SK-N-SH (cell line): Measurements from ENCODE around the gene GAS6. TPM values are rescaled to one million over a fixed set of nuclear protein-coding genes. Genes with fewer than 3 reads are reported as not detected.
"Not testable (repeated sequence)": the region's sequence is repeated elsewhere in the genome, so short reads cannot be mapped to it uniquely, and the experiment has no call there.

Experiments used
- CTCF ChIA-PET: fragments of 300-600, 350-600 bp; formaldehyde crosslinking; extraction: SDS; loops from one replicate; lab custom pipeline; 2021; lab: Yijun Ruan, JAX
- POLR2A ChIA-PET: fragments of 350-600 bp; sonication (Branson Sonifier 250); formaldehyde crosslinking; extraction: SDS; loops from one replicate; lab custom pipeline; 2020; ENCODE audit warnings: antibody characterized with exemption, inconsistent platforms; lab: Yijun Ruan, JAX
- DNase-seq: peaks from one replicate; pipeline ENCODE4 v3.0.0; 2012
- H2AFZ ChIP-seq: fragments of 200-600 bp; sonication (generic); 2 replicates; pipeline ENCODE4 v1.8.1; 2016; ENCODE audit warnings: antibody characterized with exemption, mild to moderate bottlenecking, low read depth
- H3F3A ChIP-seq: fragments of 200-600 bp; sonication (generic); replicated peaks from 2 replicates; pipeline ENCODE3; 2016; ENCODE audit warnings: antibody characterized with exemption, mild to moderate bottlenecking; ENCODE audit not compliant: insufficient read depth
- H3K27ac ChIP-seq, 2 experiments: fragments of 200-500 bp in 1 of 2; fragments of 200-600 bp in 1 of 2; sonication (Bioruptor generic) in 1 of 2; sonication (generic), shearing (Covaris generic) in 1 of 2; 2 replicates each; pipeline versions ENCODE4 v1.5.1 to v1.6.1; 2014 to 2016; ENCODE audit warnings: low read depth in 2 of 2, inconsistent platforms in 1 of 2, low read length in 1 of 2, mild to moderate bottlenecking in 1 of 2, mixed read lengths in 1 of 2
- H3K27me3 ChIP-seq: fragments of 200-600 bp; sonication (generic), shearing (Covaris generic); 2 replicates; pipeline ENCODE4 v1.6.1; 2016; ENCODE audit warnings: mixed run types; ENCODE audit not compliant: insufficient read depth
- H3K36me3 ChIP-seq, 2 experiments: fragments of 200-500 bp in 1 of 2; fragments of 200-600 bp in 1 of 2; sonication (Bioruptor generic) in 1 of 2; sonication (generic) in 1 of 2; replicated peaks in 1 of 2; 2 replicates each; pipeline versions ENCODE3 to v1.5.1; 2014 to 2016; ENCODE audit warnings: low read length in 1 of 2, mild to moderate bottlenecking in 1 of 2; ENCODE audit not compliant: insufficient read depth in 2 of 2, control insufficient read depth in 1 of 2
- H3K4me1 ChIP-seq, 2 experiments: fragments of 200-500 bp in 1 of 2; fragments of 200-600 bp in 1 of 2; sonication (Bioruptor generic) in 1 of 2; sonication (generic), shearing (Covaris generic) in 1 of 2; 2 replicates each; pipeline versions ENCODE4 v1.5.1 to v1.6.1; 2014 to 2016; ENCODE audit warnings: low read depth in 1 of 2, low read length in 1 of 2, mixed run types in 1 of 2; ENCODE audit not compliant: insufficient read depth in 2 of 2, control insufficient read depth in 1 of 2
- H3K4me2 ChIP-seq: fragments of 200-600 bp; sonication (generic), shearing (Covaris generic); 2 replicates; pipeline ENCODE4 v1.6.1; 2017; ENCODE audit warnings: mixed run types
- H3K4me3 ChIP-seq, 2 experiments: fragments of 200-500 bp in 1 of 2; fragments of 200-600 bp in 1 of 2; sonication (Bioruptor generic) in 1 of 2; sonication (generic), shearing (Covaris generic) in 1 of 2; 2 replicates each; pipeline versions ENCODE4 v1.5.1 to v1.8.1; 2014 to 2016; ENCODE audit warnings: low read depth in 2 of 2, inconsistent platforms in 1 of 2, low read length in 1 of 2, mild to moderate bottlenecking in 1 of 2, mixed read lengths in 1 of 2, moderate library complexity in 1 of 2
- H3K79me2 ChIP-seq: fragments of 200-600 bp; sonication (generic); 2 replicates; pipeline ENCODE4 v1.8.1; 2017; ENCODE audit warnings: mild to moderate bottlenecking; ENCODE audit not compliant: insufficient read depth
- H3K9ac ChIP-seq: fragments of 200-600 bp; sonication (generic); 2 replicates; pipeline ENCODE4 v1.6.1; 2017; ENCODE audit warnings: mixed run types
- H3K9me2 ChIP-seq: fragments of 200-600 bp; sonication (generic); 2 replicates; pipeline ENCODE4 v1.6.1; 2017; ENCODE audit warnings: mixed run types
- H3K9me3 ChIP-seq: fragments of 200-600 bp; sonication (generic); 2 replicates; pipeline ENCODE4 v1.6.1; 2017; ENCODE audit warnings: mixed run types, mild to moderate bottlenecking, moderate library complexity
- H4K20me1 ChIP-seq: fragments of 200-600 bp; sonication (generic); 2 replicates; pipeline ENCODE4 v1.6.1; 2017; ENCODE audit warnings: mild to moderate bottlenecking, mixed run types; ENCODE audit not compliant: insufficient read depth
- EP300 ChIP-seq, 2 experiments: IDR thresholded peaks; 2 replicates each; pipeline versions ENCODE4 v1.4.0 to v1.6.1; 2012; ENCODE audit warnings: borderline replicate concordance in 1 of 2, low read depth in 1 of 2, low read length in 1 of 2
- FOXJ3 ChIP-seq: sonication (generic); formaldehyde crosslinking; IDR thresholded peaks from 2 replicates; pipeline ENCODE4 v1.5.1; 2020; ENCODE audit warnings: mild to moderate bottlenecking, missing genetic modification reagents
- FOXM1 ChIP-seq: IDR thresholded peaks from 2 replicates; pipeline ENCODE4 v1.4.0; 2012; ENCODE audit warnings: low read depth, mild to moderate bottlenecking
- GABPA ChIP-seq: IDR thresholded peaks from 2 replicates; pipeline ENCODE4 v1.4.0; 2012; ENCODE audit warnings: low read depth, mild to moderate bottlenecking
- MEF2A ChIP-seq: IDR thresholded peaks from 2 replicates; pipeline ENCODE4 v1.4.0; 2012; ENCODE audit warnings: low read depth, borderline replicate concordance
- MXI1 ChIP-seq: IDR thresholded peaks from 2 replicates; pipeline ENCODE4 v1.6.1; 2012; ENCODE audit warnings: mild to moderate bottlenecking, low read depth, low read length, improper control_type of control experiment
- POLR2AphosphoS5 ChIP-seq: IDR thresholded peaks from 2 replicates; pipeline ENCODE4 v1.6.1; 2012; ENCODE audit warnings: low read depth, low read length
- SIN3A ChIP-seq: IDR thresholded peaks from 2 replicates; pipeline ENCODE4 v1.6.1; 2012; ENCODE audit warnings: low read depth, mild to moderate bottlenecking, low read length, moderate library complexity, borderline replicate concordance
- TCF12 ChIP-seq: IDR thresholded peaks from 2 replicates; pipeline ENCODE4 v1.4.0; 2012
- YY1 ChIP-seq: IDR thresholded peaks from 2 replicates; pipeline ENCODE4 v1.4.0; 2012; ENCODE audit warnings: low read depth, mild to moderate bottlenecking
- WGBS: methylation state at CpG from one replicate; pipeline ENCODE4 v1.1.6; 2017; ENCODE audit warnings: low lambda C conversion rate; 5-methylcytosine and 5-hydroxymethylcytosine counted together
- polyA plus RNA-seq, 3 experiments: library from polyadenylated mRNA; depleted of rRNA; stranded (reverse); fragments of >200 nt; gene quantifications; 2 replicates each; pipeline ENCODE4 v1.2.3, GENCODE V29; 2012
- TF ChIP-seq, protein P1 (sequence below): fragments of 150-350 bp; IDR thresholded peaks from 2 replicates; pipeline ENCODE4 v1.6.1; 2017; ENCODE audit warnings: antibody characterized with exemption, low read length, low read depth, borderline replicate concordance
- TF ChIP-seq, protein P2 (sequence below): IDR thresholded peaks from 2 replicates; pipeline ENCODE4 v1.4.0; 2012; ENCODE audit warnings: low read depth, borderline replicate concordance
- TF ChIP-seq, protein P3 (sequence below): fragments of 150-350 bp; IDR thresholded peaks from 2 replicates; pipeline ENCODE4 v1.6.1; 2016; ENCODE audit warnings: mild to moderate bottlenecking, low read depth, low read length
- TF ChIP-seq, protein P4 (sequence below): IDR thresholded peaks from 2 replicates; pipeline ENCODE4 v1.6.1; 2012; ENCODE audit warnings: mild to moderate bottlenecking, low read depth, low read length, moderate library complexity
- TF ChIP-seq, protein P5 (sequence below): IDR thresholded peaks from 2 replicates; pipeline ENCODE4 v1.4.0; 2012; ENCODE audit warnings: low read depth, borderline replicate concordance

The GAS6 gene
- polyA plus RNA-seq, 1 of the 3 experiments (the other 2 are of a cell fraction): 380 TPM

DNA sequence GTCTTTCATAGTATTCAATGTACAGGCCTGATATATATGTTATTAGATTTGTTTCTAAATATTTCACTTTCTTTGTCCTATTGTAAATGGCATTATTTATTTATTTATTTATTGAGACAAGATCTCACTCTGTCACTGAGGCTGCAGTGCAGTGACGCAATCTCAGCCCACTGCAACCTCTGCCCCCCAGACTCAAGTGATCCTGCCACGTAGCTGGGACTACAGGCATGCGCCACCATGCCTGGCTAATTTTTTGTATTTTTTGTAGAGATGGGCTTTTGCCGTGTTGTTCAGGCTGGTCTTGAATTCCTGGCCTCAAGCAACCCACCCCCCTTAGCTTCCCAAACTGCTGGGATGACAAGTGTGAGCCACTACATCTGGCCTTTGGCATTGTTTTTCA is 5.4 kb upstream of the GAS6 start:
- H3K4me3 ChIP-seq: no peak overlapping the region
- peaks cover 0 to 3% of the 10 kb centered on the region in 2 experiments; a peak in 1 of 4 replicates for H3K4me1 ChIP-seq
- H3K36me3 ChIP-seq: no peaks in the 10 kb centered on the region
- WGBS: 97% methylated on average over 4 of the region's 4 CpGs
- no peak overlapping the region for H2AFZ ChIP-seq
- no peaks in the 10 kb centered on the region for H4K20me1 ChIP-seq
- H3K9me3 ChIP-seq: no peaks in the 10 kb centered on the region
- no peak overlapping the region for H3K4me2 ChIP-seq
- peaks cover 20% of the 10 kb centered on the region for H3K79me2 ChIP-seq
- no peaks in the 10 kb centered on the region for H3K27me3 ChIP-seq
- H3K27ac ChIP-seq: no peak overlapping the region
- no peaks in the 10 kb centered on the region for H3K9me2 ChIP-seq
- peaks cover 4% of the 10 kb centered on the region for H3F3A ChIP-seq
- DNase-seq: no peak
- no peak overlapping the region for H3K9ac ChIP-seq
- ChIA-PET POLR2A (no interaction called here), CTCF (interaction anchor here (1.8 kb wide), 1 partner anchor 29 kb away, joined by 6 read pairs; no protein-coding TSS in a partner anchor)
- TF ChIP-seq, protein P1, sequence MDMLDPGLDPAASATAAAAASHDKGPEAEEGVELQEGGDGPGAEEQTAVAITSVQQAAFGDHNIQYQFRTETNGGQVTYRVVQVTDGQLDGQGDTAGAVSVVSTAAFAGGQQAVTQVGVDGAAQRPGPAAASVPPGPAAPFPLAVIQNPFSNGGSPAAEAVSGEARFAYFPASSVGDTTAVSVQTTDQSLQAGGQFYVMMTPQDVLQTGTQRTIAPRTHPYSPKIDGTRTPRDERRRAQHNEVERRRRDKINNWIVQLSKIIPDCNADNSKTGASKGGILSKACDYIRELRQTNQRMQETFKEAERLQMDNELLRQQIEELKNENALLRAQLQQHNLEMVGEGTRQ: no peak
- TF ChIP-seq FOXJ3 (CRISPR knock-in tag) (no peak), TCF12 (no peak), SIN3A (no peak), FOXM1 (no peak), YY1 (no peak), EP300 (IDR thresholded peaks at IDR 0.05; ENCODE audit: borderline replicate concordance in 1 of 2, low read depth in 1 of 2, low read length in 1 of 2) (no peak), POLR2AphosphoS5 (no peak), MXI1 (no peak), GABPA (no peak), MEF2A (no peak)
- TF ChIP-seq, protein P2, sequence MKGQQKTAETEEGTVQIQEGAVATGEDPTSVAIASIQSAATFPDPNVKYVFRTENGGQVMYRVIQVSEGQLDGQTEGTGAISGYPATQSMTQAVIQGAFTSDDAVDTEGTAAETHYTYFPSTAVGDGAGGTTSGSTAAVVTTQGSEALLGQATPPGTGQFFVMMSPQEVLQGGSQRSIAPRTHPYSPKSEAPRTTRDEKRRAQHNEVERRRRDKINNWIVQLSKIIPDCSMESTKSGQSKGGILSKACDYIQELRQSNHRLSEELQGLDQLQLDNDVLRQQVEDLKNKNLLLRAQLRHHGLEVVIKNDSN: no peak
- TF ChIP-seq, protein P3, sequence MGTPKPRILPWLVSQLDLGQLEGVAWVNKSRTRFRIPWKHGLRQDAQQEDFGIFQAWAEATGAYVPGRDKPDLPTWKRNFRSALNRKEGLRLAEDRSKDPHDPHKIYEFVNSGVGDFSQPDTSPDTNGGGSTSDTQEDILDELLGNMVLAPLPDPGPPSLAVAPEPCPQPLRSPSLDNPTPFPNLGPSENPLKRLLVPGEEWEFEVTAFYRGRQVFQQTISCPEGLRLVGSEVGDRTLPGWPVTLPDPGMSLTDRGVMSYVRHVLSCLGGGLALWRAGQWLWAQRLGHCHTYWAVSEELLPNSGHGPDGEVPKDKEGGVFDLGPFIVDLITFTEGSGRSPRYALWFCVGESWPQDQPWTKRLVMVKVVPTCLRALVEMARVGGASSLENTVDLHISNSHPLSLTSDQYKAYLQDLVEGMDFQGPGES: no peak
- TF ChIP-seq, protein P4, sequence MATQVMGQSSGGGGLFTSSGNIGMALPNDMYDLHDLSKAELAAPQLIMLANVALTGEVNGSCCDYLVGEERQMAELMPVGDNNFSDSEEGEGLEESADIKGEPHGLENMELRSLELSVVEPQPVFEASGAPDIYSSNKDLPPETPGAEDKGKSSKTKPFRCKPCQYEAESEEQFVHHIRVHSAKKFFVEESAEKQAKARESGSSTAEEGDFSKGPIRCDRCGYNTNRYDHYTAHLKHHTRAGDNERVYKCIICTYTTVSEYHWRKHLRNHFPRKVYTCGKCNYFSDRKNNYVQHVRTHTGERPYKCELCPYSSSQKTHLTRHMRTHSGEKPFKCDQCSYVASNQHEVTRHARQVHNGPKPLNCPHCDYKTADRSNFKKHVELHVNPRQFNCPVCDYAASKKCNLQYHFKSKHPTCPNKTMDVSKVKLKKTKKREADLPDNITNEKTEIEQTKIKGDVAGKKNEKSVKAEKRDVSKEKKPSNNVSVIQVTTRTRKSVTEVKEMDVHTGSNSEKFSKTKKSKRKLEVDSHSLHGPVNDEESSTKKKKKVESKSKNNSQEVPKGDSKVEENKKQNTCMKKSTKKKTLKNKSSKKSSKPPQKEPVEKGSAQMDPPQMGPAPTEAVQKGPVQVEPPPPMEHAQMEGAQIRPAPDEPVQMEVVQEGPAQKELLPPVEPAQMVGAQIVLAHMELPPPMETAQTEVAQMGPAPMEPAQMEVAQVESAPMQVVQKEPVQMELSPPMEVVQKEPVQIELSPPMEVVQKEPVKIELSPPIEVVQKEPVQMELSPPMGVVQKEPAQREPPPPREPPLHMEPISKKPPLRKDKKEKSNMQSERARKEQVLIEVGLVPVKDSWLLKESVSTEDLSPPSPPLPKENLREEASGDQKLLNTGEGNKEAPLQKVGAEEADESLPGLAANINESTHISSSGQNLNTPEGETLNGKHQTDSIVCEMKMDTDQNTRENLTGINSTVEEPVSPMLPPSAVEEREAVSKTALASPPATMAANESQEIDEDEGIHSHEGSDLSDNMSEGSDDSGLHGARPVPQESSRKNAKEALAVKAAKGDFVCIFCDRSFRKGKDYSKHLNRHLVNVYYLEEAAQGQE: no peak
- TF ChIP-seq, protein P5, sequence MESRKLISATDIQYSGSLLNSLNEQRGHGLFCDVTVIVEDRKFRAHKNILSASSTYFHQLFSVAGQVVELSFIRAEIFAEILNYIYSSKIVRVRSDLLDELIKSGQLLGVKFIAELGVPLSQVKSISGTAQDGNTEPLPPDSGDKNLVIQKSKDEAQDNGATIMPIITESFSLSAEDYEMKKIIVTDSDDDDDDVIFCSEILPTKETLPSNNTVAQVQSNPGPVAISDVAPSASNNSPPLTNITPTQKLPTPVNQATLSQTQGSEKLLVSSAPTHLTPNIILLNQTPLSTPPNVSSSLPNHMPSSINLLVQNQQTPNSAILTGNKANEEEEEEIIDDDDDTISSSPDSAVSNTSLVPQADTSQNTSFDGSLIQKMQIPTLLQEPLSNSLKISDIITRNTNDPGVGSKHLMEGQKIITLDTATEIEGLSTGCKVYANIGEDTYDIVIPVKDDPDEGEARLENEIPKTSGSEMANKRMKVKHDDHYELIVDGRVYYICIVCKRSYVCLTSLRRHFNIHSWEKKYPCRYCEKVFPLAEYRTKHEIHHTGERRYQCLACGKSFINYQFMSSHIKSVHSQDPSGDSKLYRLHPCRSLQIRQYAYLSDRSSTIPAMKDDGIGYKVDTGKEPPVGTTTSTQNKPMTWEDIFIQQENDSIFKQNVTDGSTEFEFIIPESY: no peak

DNA sequence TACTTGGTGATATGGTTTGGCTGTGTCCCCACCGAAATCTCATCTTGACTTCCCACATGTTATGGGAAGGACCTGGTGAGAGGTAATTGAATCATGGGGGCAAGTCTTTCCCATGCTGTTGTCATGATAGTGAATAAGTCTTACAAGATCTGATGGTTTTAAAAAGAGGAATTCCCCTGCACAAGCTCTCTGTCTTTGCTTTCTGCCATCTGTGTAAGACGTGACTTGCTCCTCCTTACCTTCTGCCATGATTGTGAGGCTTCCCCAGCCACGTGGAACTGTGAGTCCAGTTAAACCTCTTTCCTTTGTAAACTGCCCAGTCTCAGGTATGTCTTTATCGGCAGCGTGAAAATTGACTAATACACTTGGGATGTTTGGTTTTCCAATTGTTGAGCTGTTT is 4.0 kb upstream of the GAS6 start:
- WGBS: 90% methylated on average over 5 of the region's 5 CpGs
- H4K20me1 ChIP-seq, H3K36me3 ChIP-seq, H3K9ac ChIP-seq, H3K9me3 ChIP-seq, H3K9me2 ChIP-seq, H2AFZ ChIP-seq, POLR2A ChIA-PET, H3K4me1 ChIP-seq, H3K27ac ChIP-seq, H3F3A ChIP-seq, H3K4me2 ChIP-seq, H3K4me3 ChIP-seq, DNase-seq, H3K27me3 ChIP-seq: not testable (repeated sequence)
- CTCF ChIA-PET: interaction anchor here (1.8 kb wide), 1 partner anchor 28 kb away, joined by 6 read pairs; no protein-coding TSS in a partner anchor
- peaks cover 32% of the 10 kb centered on the region for H3K79me2 ChIP-seq
